Measurements from ENCODE around the gene ZNF813. TPM values are rescaled to one million over a fixed set of nuclear protein-coding genes. Genes with fewer than 3 reads are reported as not detected.
"Not testable (repeated sequence)": the region's sequence is repeated elsewhere in the genome, so short reads cannot be mapped to it uniquely, and the experiment has no call there.

ZNF813 gene
- total and polyA plus RNA-seq, 11 donors, result 0.42 to 2.5 (median 1.1) TPM

DNA sequence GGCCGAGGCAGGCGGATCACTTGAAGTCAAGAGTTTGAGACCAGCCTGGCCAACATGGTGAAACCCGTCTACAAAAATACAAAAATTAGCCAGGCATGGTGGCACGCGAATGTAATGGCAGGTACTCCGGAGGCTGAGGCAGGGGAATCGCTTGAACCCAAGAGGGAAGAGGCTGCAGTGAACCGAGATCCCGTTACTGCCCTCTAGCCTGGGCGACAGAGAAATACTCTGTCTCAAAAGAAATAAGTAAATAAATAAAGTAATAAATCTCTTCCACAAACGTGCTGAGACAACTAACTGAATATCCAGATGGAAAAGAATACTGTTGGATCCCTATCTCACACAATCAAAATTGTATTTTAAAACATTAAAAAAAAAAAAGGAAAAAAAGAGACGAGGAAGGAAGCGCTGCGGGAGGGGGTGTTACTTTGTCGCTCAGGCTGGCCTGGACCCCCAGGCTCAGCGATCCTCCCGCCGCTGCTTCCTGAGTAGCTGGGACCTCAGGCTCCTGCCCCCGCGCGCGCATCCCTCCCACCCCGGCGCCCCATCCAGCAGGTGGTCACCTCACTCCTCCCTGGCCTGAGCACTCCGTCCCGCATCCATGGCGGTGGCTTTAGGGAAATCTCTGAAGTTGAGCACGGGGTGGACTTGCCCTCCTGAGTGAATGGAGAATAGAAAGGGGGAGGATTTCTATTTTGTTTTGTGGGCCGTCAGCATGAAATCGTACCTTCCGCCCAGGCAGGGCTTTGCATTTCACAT is 628 bp upstream of the ZNF813 start:
- peaks cover 0 to 7% (median 0%) of the 10 kb centered on the region in 12 donors for H3K9me3 ChIP-seq
- no peak for TF ChIP-seq POLR2A (IDR thresholded peaks at IDR 0.05)
- TF ChIP-seq, protein P1, sequence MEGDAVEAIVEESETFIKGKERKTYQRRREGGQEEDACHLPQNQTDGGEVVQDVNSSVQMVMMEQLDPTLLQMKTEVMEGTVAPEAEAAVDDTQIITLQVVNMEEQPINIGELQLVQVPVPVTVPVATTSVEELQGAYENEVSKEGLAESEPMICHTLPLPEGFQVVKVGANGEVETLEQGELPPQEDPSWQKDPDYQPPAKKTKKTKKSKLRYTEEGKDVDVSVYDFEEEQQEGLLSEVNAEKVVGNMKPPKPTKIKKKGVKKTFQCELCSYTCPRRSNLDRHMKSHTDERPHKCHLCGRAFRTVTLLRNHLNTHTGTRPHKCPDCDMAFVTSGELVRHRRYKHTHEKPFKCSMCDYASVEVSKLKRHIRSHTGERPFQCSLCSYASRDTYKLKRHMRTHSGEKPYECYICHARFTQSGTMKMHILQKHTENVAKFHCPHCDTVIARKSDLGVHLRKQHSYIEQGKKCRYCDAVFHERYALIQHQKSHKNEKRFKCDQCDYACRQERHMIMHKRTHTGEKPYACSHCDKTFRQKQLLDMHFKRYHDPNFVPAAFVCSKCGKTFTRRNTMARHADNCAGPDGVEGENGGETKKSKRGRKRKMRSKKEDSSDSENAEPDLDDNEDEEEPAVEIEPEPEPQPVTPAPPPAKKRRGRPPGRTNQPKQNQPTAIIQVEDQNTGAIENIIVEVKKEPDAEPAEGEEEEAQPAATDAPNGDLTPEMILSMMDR (IDR thresholded peaks at IDR 0.05), result peak in 2 of 12 donors; percentile 4 to 13
- peak in 3 of 5 donors; percentile 23 to 65 (median 35) for DNase-seq
- peak overlapping the region; percentile 51 to 96 (median 81) for H3K4me3 ChIP-seq
- H3K4me1 ChIP-seq, result peaks cover 0 to 23% (median 10%) of the 10 kb centered on the region in 12 donors
- peak in 3 of 4 donors; percentile 5 to 32 (median 22) for ATAC-seq
- H3K36me3 ChIP-seq, result no peaks in the 10 kb centered on the region
- WGBS, 4 donors, result 7 to 10% (median 9%) methylated on average over 31 of the region's 31 CpGs
- H3K27ac ChIP-seq, result peak overlapping the region in 7 of 12 donors; percentile 32 to 81 (median 71)
- intact Hi-C loops (cut with DNase I), result loop anchor here in 5 of 10 donors (2.0 to 5.0 kb wide), 3 partner anchors 35 to 270 kb away; partner anchors contain the start of gene ZNF761 (in 2 of the 5)
- H3K27me3 ChIP-seq, result peaks cover 0 to 20% (median 0%) of the 10 kb centered on the region in 9 donors

DNA sequence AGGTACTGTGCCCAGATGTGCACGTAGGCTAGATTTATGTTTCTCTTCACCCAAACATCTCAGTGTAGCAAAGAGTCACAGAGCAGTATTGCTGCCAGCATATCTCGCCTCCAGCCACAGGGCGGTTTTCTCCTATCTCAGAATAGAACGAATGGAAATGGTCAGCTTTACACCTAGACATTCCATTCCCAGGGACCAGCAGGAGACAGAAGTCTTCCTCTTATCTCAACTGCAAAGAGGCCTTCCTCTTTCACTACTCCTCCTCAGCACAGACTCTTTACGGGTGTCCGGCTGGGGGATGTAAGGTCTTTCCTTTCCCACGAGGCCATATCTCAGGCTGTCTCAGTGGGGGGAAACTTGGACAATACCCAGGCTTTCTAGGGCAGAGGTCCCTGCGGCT is 1.1 kb downstream of the ZNF813 start:
- WGBS, 4 donors, result 8 to 28% (median 17%) methylated on average over 7 to 8 of the region's 8 CpGs

GRCh38 chr19:53471916-53472315 is 4.4 kb downstream of the ZNF813 start:
- Histone ChIP-seq H3K27me3 (no peaks in the 10 kb centered on the region), H3K36me3 (peaks cover 0 to 14% (median 0%) of the 10 kb centered on the region in 9 donors), H3K4me3 (no peak overlapping the region), H3K27ac (no peak overlapping the region), H3K4me1 (peaks cover 0 to 19% (median 7%) of the 10 kb centered on the region in 12 donors), H3K9me3 (peaks cover 0 to 12% (median 0%) of the 10 kb centered on the region in 12 donors)
- no peak for TF ChIP-seq POLR2A (IDR thresholded peaks at IDR 0.05)
- TF ChIP-seq, protein P1 (IDR thresholded peaks at IDR 0.05), result no peak
- intact Hi-C loops (cut with DNase I), result no loop called here
- 93 to 97% (median 95%) methylated on average over 7 of the region's 7 CpGs for WGBS, 4 donors
- no peak for DNase-seq
- no peak for ATAC-seq

More for the DNA sequence above, 1.1 kb downstream of the ZNF813 start:
- Histone ChIP-seq H3K4me3 (peak overlapping the region in 10 of 12 donors; percentile 57 to 96 (median 84)), H3K27me3 (peaks cover 0 to 17% (median 0%) of the 10 kb centered on the region in 9 donors), H3K27ac (peak overlapping the region in 5 of 12 donors; percentile 17 to 81 (median 75)), H3K4me1 (peaks cover 0 to 23% (median 10%) of the 10 kb centered on the region in 12 donors)
- not testable (repeated sequence) for ATAC-seq, H3K9me3 ChIP-seq, H3K36me3 ChIP-seq, DNase-seq
- intact Hi-C loops (cut with DNase I), result loop anchor here in 4 of 10 donors (5.0 kb wide), 2 partner anchors 36 to 271 kb away; partner anchors contain the start of gene ZNF761 (in 2 of the 4)

DNA sequence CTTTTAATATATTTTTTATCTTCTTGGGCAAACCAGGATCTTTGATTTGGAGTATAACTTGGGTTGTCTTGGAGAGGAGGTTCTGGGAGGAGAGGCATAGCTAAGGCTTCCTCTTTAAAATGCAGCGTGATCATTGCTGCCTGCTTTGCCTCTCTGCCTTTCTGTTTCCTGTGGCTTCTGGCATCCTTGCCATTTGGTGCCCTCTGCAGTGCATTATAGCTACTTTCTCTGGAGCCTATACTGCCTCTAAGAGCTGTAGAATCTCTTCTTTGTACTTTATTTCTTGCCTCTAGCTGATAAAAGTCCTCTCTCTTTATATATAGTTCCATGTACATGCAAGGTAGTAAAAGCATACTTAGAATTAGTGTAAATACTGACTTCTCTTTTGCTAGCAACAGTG is 7.3 kb downstream of the ZNF813 start:
- not testable (repeated sequence) for DNase-seq, H3K27me3 ChIP-seq, H3K27ac ChIP-seq, H3K4me1 ChIP-seq, H3K4me3 ChIP-seq, ATAC-seq
- WGBS, 4 donors, result 77 to 93% (median 86%) methylated on average over 1 of the region's 1 CpG
- H3K9me3 ChIP-seq, result peaks cover 0 to 38% (median 8%) of the 10 kb centered on the region in 12 donors
- peaks cover 0 to 35% (median 6%) of the 10 kb centered on the region in 9 donors for H3K36me3 ChIP-seq
- intact Hi-C loops (cut with DNase I), result loop anchor here in 1 of 10 donors (2.0 kb wide), 1 partner anchor 38 kb away; no protein-coding TSS in a partner anchor

DNA sequence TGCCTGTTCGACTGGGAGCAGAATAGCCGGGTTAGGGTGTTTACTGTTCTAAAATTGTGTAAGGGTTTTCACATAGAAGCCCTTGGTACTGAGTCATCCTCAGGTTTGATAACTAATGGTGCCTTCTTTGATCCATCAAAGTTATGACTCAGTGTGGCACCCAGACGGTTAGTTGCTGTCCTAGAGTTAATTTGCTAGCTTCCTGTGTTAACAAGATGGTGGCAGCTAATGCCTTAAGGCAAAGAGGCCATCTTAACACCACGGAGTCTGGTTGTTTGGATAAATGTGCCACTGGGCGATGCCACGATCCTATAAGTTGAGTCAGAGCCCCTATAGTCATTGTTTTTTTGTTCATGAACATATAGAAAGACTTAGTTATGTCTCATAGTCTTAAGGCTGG is 7.9 kb downstream of the ZNF813 start:
- H3K4me1 ChIP-seq, H3K27me3 ChIP-seq, ATAC-seq, H3K4me3 ChIP-seq, H3K27ac ChIP-seq, DNase-seq: not testable (repeated sequence)
- H3K36me3 ChIP-seq, result peaks cover 0 to 37% (median 9%) of the 10 kb centered on the region in 9 donors
- 86 to 88% (median 87%) methylated on average over 6 of the region's 6 CpGs for WGBS, 4 donors
- intact Hi-C loops (cut with DNase I), result loop anchor here in 1 of 10 donors (2.0 kb wide), 1 partner anchor 39 kb away; no protein-coding TSS in a partner anchor
- peaks cover 0 to 44% (median 15%) of the 10 kb centered on the region in 12 donors for H3K9me3 ChIP-seq

DNA sequence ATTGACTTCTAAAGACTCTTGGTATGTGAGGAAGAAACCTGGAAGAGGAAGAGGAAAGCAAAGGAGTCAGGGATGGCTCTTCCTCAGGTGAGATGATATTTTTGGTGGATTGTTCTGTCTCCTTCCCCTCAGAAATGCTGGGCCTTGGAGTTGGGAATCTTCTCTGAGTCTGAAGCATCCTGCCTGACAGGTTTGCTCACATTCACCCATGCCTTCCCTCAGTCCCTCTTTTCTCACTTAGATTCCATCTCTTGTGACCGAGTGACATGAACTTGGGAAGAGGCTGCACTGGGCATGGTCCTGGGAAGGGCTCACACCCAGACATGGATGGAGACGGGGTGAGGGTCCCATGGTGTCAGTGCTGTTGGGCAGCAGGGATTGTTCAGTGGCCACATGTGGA is 16.2 kb downstream of the ZNF813 start:
- intact Hi-C loops (cut with DNase I); DNase-seq; ATAC-seq; H3K4me3 ChIP-seq; H3K4me1 ChIP-seq; H3K27ac ChIP-seq; H3K27me3 ChIP-seq: not testable (repeated sequence)
- WGBS, 4 donors, result 89 to 98% (median 95%) methylated on average over 2 of the region's 2 CpGs
- peaks cover 0 to 57% (median 31%) of the 10 kb centered on the region in 9 donors for H3K36me3 ChIP-seq
- H3K9me3 ChIP-seq, result peaks cover 0 to 71% (median 26%) of the 10 kb centered on the region in 12 donors
